ENCODE data around the gene FBXL20.

The FBXL20 gene

DNA sequence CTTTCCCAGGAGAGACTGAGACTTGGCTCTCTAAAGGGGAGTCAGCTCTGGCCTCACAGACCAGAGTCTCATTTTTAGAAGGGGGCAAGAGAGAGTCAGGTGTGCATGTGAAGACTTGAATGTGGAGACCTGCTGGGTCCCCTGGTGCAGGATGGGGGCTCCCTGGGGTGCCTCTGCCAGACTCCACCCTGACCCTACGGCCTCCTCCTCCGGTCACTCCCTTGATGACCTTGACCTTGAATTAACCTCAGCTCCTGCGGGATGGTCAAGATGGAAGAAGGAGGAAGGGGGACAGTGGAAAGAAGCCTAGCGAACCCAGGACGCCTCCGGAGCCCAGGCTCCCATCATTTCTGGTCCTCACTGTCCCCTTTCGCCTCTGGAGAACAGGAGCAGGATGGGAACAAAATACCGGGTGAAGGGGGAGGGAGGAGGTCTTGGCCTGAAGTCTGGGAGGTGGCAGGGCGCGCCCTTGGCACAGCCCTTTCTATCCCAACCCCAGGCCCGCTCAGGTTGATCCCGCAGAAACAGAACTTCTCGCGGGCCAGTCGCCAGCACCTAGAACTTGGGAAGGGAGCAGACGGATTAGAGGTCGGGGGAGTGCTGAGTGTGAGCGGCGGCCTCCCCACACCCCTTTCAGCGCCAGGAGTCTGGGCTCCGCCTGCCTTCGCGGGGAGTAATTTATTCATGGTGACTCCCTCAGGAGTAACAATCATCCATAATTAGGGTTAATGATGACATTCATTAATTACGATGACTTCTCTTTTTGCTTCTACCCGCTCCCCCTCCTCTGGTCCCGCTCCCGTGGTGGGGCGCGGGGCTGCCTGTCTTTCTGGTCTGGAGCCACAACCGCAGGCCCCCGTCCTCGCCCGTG lies 177.3 kb downstream of the FBXL20 start:
- peak in 2 of 3 experiments; percentile 63 for DNase-seq

DNA sequence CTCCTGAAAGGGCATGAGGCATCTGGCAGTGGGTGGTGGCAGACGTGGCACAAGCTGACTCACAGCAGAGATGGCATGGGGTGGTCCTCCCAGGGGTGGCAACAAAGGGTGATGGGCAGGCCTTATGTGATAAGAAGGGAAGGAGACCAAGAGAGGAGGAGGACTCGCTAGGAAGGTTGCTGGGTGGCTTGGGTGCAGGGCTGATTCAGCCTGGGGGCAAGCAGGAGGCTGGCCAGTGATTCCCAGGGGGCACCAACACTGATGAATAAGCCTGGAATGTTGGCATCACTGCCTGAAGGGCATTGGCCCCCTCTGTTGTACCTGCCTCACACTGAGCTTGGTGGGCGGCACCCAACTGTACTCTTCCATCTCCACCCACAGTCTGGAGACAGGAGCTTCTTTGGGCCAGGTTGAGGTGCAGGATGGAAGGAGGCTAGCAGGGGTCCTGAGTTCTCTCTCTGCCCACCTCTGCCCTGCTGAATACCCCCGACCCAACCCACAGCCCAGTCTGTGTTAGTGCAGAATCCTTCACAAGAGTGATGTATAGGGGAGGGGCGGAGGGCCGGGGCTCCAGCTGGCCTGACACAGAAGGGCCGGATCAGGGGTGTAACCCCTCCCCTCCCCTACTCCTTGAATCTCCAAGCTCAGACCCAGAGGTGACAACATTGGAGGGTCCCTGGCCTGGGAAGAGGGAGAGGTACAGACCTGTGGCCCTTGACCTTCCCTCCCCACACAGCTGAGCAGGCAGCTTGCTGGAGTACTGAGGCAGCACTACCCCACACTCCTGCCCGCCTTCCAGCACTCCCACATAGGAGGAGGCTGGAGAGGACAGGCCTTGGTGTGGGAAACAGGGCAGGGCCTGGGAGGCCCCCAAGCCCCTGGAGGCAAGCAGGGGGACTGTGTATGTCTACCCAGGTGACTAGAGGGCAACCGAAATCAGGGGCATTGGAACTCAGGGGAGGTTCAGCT lies 178.3 kb downstream of the FBXL20 start:
- DNase-seq: no peak

GRCh38 chr17:39222151-39222550 lies 179.3 kb downstream of the FBXL20 start:
- no peak for DNase-seq

GRCh38 chr17:39221572-39221971 lies 179.9 kb downstream of the FBXL20 start:
- no peak for DNase-seq

DNA sequence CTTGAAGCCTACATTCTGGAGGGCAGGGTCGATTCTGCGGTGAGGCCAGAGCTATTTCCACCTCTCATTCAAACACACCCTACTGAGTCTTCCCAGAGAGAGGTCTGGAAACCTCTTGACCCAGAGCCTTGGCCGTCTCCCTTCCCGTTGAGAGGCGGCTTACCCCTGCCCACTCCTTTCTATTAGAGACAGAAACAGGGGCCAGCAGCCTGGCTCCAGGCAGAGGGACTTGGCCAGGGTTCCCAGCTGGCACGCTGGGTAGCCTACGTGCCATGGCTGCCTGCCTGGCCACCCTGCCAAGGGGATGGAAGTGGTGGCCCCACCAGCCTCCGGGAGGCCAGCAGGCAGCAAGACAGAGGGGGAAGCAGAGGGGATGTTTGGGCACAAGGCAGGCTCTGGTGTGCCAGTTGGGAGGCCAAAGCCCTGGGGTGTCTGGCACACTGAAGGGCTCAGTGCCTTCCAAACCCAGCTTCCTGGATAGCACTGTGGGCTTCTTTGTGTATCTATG lies 181.7 kb downstream of the FBXL20 start:
- DNase-seq: no peak

DNA sequence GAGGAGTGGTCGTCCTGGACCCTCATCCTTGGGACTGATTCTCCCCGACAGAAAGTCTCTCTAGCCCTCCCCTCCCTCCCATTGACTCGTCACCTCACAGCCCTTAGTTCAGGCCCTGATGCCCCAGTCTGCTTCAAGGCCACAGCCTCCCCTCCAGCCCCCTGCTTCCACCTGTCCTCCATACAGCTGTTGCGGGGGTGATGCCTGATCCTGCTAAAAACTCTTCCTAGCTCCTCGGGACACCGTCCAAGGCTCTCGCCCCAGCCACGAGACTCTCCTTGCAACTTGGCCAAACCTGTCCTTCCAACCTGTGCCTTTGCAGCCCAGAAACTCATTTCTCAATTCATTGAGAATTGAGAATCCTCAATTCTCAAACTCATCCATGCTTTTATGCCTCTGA lies 182.5 kb downstream of the FBXL20 start:
- DNase-seq: no peak

- DNase-seq: no peak
Measured at GRCh38 chr17:39217734-39218369, 183.6 kb downstream of the FBXL20 start.

DNA sequence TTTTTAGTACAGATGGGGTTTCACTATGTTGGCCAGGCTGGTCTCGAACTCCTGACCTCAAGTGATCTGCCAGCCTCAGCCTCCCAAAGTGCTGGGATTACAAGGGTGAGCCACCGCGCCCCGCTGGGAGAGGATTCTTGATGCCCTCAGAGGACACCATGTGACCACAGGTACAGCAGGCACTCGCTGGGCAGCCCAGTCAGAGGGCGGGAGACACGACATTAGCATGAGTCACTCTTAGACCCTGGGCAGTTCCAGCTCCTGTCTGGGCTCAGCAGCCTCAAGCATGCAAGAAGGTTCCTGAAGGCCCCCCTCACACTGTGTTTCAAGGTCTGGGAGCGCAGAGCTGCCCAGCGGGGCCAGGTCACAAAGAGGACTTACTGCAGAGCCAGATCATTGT lies 187.6 kb downstream of the FBXL20 start:
- no peak for DNase-seq

DNA sequence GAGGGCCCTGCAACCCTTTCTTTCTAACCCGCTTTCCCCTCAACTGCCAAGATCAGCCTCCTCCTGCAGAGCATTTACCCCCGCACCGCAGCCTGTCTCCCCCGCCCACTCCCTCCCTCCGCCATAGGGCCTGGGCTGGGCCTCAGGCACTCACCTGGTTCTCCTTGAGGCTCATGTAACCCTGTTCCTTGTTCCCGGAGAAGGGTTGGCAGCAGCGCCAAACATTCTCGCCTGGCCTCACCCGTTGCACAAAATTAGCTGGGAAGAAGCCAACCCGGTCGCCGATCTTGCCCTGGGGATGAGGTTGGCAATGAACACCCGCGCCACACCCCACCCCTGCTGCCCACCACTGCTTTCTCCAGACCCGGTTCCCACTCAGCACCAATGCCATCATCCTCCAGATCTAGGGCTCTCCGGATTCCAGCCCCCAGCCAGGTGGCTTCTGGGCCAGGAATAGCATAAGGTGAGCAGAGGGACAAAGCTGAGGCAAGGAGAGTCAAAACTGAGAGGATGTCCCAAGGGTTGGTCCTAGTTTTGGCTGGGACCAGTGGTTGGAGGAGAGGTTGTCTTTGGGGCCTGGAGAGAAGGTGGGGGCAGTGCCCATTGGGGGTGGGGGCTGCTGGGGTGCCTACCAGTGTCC lies 188.5 kb downstream of the FBXL20 start:
- peak in 1 of 3 experiments; percentile 7 for DNase-seq

GRCh38 chr17:39212195-39212810 lies 189.1 kb downstream of the FBXL20 start:
- DNase-seq: no peak

GRCh38 chr17:39210093-39210434 lies 191.4 kb downstream of the FBXL20 start:
- no peak for DNase-seq

- DNase-seq: peak in 2 of 3 experiments; percentile 50 to 54
Measured at GRCh38 chr17:39209317-39210092, 191.9 kb downstream of the FBXL20 start.

GRCh38 chr17:39208893-39209292 lies 192.5 kb downstream of the FBXL20 start:
- peak; percentile 26 to 64 (median 34) for DNase-seq

DNA sequence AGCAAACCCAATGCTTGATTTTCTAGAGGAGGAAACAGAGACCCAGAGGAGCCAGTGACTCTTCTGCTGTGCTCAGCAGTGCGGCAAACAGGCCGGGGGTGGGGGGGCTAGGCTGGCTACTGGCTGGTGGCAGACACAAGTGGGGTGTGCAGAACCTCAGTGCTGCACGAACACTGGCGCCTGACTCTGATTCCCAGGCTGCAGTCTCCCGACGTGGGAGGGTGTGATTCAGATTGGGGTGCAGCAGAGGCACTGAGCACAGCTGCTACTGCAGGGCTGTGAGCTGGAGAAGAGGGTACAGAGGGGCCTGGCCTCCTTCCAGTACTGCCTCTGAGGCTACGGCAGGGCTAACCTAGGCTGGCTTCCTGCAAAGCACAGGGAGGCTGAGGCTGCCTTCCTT lies 193.3 kb downstream of the FBXL20 start:
- peak in 1 of 3 experiments; percentile 6 for DNase-seq

- DNase-seq: no peak
Measured at GRCh38 chr17:39205112-39205526, 196.3 kb downstream of the FBXL20 start.

DNA sequence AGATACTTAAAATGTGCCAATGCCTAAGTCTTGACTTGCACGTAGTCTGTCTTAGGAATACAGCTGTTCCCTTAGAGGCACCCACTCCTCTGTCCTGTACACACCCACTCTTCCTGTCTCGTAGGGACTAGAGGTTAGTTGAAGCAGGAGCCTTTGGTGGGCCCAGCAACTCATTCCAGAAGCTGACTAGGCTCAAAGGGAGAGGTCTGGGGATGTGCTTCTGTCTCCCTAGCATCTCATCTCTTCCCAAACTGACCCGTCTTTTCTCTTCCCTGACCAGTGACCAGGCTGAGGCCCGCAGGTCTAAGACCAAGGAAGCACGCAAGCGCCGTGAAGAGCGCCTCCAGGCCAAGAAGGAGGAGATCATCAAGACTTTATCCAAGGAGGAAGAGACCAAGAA lies 197.2 kb downstream of the FBXL20 start:
- DNase-seq: peak in 1 of 3 experiments; percentile 33
